WERI-Rb-1 (cell line): ENCODE measurements around the gene SAMD14.
A peak's percentile ranks its signal among the peaks of the same experiment; 100 is the strongest.

Experiments
- DNase-seq: peaks from one replicate; pipeline ENCODE4 v3.0.0-alpha.2; 2020
- H3K27ac ChIP-seq: fragments of 250-450 bp; sonication (Bioruptor Pico); 2 replicates; pipeline ENCODE4 v1.5.1; 2020; ENCODE audit warnings: mild to moderate bottlenecking, moderate library complexity
- H3K27me3 ChIP-seq: fragments of 250-450 bp; sonication (Bioruptor Pico); 2 replicates; pipeline ENCODE4 v1.5.1; 2021; ENCODE audit warnings: mild to moderate bottlenecking, low read depth, moderate library complexity; ENCODE audit not compliant: insufficient read depth, severe bottlenecking
- H3K36me3 ChIP-seq: fragments of 250-450 bp; sonication (Bioruptor Pico); 2 replicates; pipeline ENCODE4 v1.5.1; 2020; ENCODE audit warnings: mild to moderate bottlenecking, moderate library complexity
- H3K4me3 ChIP-seq: 2 replicates; pipeline ENCODE4 v1.5.1; 2011; ENCODE audit warnings: low read depth, mild to moderate bottlenecking, control low read depth, low read length
- H3K9me3 ChIP-seq: fragments of 250-450 bp; sonication (Bioruptor Pico); 2 replicates; pipeline ENCODE4 v1.5.1; 2021; ENCODE audit warnings: mild to moderate bottlenecking, moderate library complexity; ENCODE audit not compliant: severe bottlenecking
- TF ChIP-seq, protein P1 (sequence below): IDR thresholded peaks from 2 replicates; pipeline ENCODE4 v1.5.1; 2011; ENCODE audit warnings: low read depth, mild to moderate bottlenecking, control low read depth, inconsistent platforms, low read length

The SAMD14 gene

DNA sequence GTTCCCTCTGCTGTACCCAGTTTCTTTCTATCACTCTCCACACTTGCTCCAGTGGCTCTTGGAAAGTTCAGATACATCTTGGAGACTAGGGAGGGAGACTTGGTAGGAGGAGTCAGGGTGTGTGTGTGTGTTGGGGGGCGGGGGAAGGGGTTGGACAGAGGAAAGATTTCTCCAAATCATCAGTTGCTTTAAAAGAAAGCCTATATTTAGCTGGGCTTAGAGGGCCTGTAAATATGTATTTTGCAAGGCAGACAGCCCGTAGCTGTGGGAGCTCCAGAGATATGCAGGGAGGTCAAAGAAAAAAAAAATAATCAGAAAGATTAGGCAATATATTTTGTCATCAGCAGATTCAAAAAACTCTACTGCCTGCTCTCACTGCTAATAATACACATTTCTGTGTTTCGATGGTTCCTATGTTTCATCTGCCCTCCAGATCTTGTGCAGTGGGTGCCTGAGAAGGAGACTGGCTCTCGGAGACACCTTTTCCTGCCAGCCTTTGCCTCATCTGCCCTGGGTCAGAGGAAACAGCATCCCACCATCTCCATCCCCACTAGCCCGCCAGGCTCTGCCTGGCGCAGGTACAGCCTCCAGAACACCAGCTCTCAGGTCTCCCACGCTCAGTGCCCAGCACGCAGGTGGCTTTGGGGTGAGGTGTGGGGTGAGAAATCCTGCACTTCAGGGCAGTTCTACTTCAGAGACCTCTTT, 25.3 kb upstream of the SAMD14 start:
- Histone ChIP-seq H3K27ac (no peak overlapping the region), H3K9me3 (no peaks in the 10 kb centered on the region), H3K27me3 (no peaks in the 10 kb centered on the region), H3K36me3 (no peaks in the 10 kb centered on the region), H3K4me3 (no peak overlapping the region)
- TF ChIP-seq, protein P1, sequence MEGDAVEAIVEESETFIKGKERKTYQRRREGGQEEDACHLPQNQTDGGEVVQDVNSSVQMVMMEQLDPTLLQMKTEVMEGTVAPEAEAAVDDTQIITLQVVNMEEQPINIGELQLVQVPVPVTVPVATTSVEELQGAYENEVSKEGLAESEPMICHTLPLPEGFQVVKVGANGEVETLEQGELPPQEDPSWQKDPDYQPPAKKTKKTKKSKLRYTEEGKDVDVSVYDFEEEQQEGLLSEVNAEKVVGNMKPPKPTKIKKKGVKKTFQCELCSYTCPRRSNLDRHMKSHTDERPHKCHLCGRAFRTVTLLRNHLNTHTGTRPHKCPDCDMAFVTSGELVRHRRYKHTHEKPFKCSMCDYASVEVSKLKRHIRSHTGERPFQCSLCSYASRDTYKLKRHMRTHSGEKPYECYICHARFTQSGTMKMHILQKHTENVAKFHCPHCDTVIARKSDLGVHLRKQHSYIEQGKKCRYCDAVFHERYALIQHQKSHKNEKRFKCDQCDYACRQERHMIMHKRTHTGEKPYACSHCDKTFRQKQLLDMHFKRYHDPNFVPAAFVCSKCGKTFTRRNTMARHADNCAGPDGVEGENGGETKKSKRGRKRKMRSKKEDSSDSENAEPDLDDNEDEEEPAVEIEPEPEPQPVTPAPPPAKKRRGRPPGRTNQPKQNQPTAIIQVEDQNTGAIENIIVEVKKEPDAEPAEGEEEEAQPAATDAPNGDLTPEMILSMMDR = no peak
- DNase-seq = no peak

DNA sequence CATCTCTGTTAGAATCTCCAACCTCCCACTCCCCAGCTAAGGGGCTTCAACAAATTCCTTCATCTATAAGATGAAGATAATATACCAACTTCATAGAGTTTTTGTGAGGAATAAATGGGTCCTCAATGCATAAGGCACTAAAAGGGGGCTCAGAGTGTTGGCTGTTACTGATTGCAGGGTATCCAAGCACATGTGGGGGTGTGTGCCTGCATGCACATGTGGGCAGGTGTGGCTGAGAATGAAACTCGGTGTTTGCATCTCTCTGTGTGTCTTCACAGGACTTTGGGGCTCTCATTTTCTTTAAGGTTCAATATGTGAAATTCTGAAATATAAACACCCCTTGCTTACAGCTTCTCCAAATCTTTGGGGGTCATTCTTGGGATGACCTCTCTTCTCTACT, 24.6 kb upstream of the SAMD14 start:
- H3K36me3 ChIP-seq = no peaks in the 10 kb centered on the region
- no peaks in the 10 kb centered on the region for H3K27me3 ChIP-seq
- DNase-seq = no peak
- no peak overlapping the region for H3K4me3 ChIP-seq
- TF ChIP-seq, protein P1 = no peak
- no peaks in the 10 kb centered on the region for H3K9me3 ChIP-seq
- H3K27ac ChIP-seq = no peak overlapping the region

DNA sequence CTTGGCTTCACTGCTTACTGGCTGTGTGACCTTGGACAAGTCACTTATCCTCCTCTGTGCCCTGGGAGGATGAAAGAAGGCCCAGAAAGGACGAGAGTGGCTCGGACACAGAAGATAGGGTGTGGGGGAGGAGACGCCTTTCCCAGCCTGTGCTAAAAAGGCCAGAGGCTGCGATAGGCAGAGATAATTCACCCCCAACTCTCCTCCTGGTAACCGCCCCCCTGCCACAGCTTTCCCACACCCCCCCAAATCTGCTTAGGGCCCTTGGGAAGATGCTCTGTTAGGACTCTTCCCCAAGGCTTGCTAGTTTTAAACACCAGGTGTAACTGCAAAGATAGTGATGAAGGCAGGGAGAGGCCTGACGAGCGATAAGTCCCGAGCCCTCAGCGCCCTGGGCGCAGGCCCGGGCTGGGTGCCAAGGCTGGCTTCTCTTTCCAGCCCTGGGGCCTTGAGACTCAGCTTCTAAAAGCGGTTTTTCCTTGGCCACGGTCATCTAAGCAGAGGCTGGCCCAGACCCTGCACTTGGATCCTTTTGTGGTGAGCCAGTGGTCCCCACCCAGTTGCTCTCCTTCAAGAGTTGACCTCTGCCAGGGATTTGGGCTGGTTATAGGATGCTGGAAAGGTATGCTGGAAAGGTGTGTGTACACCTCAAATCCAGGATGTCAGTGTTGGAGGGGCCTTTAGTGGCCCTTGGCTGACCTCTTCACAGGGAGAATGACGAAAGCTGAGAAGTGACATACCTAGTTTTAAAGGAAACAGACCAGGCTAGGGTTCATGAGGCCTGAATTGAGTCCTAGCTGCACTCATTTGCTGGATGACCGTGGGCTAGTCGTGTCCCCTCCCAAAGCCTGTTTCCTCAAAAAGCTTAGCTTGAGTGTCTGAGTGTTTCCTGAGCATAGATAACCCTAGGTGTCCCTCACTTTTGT, 24.0 kb upstream of the SAMD14 start:
- DNase-seq = no peak
- TF ChIP-seq, protein P1 = no peak
- Histone ChIP-seq H3K36me3 (no peaks in the 10 kb centered on the region), H3K27ac (no peak overlapping the region), H3K4me3 (no peak overlapping the region), H3K27me3 (no peaks in the 10 kb centered on the region), H3K9me3 (no peaks in the 10 kb centered on the region)

DNA sequence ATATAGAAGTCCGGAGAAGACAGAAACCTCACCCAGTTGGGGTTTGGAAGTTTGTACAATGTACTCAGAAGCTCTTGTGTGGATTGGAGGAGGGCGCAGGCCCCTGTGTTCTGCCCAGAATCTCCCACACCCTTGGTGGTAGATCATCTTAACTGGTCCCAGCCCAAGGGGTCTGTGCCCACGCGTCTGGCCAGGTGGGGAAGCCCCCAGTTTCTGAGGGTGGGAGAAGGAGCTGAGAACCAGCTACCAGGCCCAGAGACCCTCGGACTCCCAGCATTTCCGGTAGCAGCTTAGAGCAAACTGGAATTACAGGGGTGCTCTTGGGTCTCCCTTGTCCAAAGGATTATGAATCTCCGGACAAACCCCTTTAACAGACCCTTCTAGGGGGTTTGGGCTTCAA, 22.8 kb upstream of the SAMD14 start:
- no peaks in the 10 kb centered on the region for H3K9me3 ChIP-seq
- no peaks in the 10 kb centered on the region for H3K27me3 ChIP-seq
- TF ChIP-seq, protein P1 = no peak
- H3K4me3 ChIP-seq = peak overlapping the region; percentile 68; the same call in 1 of the 2 replicates
- peak overlapping the region; percentile 93 for H3K27ac ChIP-seq
- peaks cover 6% of the 10 kb centered on the region; the same call in 1 of the 2 replicates for H3K36me3 ChIP-seq
- no peak for DNase-seq

DNA sequence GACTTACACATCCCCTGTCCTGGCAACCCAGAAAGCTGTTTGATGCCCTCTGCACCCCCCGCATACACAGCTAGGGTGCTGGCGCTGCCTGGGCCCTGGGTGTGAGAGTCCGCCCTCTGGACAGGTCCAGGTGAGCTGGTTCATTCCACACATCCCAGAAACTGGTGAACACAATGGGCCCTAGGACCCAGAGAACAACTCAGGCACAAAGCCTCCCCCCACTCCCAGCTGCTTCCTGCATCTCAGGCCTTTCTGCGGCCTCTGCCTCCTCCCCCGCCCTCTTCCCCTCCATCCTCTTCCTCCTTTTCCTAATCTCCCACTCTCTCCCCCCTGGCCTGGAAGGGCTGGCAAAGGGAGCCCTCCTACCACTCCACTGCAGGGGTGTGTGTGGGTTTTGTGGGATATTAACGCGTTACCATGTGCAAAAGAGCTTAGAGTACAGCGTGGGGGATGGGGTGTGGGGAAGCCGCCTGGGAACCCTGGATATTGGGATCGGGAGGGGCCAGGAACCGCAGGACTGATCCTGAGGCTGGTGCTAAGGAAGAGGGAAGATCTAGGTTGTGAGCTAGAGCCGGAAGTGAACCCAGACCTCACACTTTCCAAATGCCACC, 22.1 kb upstream of the SAMD14 start:
- no peaks in the 10 kb centered on the region for H3K9me3 ChIP-seq
- peak overlapping the region; percentile 93 for H3K27ac ChIP-seq
- DNase-seq = peak; percentile 96
- TF ChIP-seq, protein P1 = no peak
- H3K4me3 ChIP-seq = peak overlapping the region; percentile 68
- peaks cover 12% of the 10 kb centered on the region for H3K36me3 ChIP-seq
- H3K27me3 ChIP-seq = no peaks in the 10 kb centered on the region
